ENCODE data around the gene ADAT1. TPM values are rescaled to one million over a fixed set of nuclear protein-coding genes. Genes with fewer than 3 reads are reported as not detected.

Gene ADAT1, protein sequence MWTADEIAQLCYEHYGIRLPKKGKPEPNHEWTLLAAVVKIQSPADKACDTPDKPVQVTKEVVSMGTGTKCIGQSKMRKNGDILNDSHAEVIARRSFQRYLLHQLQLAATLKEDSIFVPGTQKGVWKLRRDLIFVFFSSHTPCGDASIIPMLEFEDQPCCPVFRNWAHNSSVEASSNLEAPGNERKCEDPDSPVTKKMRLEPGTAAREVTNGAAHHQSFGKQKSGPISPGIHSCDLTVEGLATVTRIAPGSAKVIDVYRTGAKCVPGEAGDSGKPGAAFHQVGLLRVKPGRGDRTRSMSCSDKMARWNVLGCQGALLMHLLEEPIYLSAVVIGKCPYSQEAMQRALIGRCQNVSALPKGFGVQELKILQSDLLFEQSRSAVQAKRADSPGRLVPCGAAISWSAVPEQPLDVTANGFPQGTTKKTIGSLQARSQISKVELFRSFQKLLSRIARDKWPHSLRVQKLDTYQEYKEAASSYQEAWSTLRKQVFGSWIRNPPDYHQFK
- total RNA-seq, result 31.7 and 49.0 TPM in 2 replicates

DNA sequence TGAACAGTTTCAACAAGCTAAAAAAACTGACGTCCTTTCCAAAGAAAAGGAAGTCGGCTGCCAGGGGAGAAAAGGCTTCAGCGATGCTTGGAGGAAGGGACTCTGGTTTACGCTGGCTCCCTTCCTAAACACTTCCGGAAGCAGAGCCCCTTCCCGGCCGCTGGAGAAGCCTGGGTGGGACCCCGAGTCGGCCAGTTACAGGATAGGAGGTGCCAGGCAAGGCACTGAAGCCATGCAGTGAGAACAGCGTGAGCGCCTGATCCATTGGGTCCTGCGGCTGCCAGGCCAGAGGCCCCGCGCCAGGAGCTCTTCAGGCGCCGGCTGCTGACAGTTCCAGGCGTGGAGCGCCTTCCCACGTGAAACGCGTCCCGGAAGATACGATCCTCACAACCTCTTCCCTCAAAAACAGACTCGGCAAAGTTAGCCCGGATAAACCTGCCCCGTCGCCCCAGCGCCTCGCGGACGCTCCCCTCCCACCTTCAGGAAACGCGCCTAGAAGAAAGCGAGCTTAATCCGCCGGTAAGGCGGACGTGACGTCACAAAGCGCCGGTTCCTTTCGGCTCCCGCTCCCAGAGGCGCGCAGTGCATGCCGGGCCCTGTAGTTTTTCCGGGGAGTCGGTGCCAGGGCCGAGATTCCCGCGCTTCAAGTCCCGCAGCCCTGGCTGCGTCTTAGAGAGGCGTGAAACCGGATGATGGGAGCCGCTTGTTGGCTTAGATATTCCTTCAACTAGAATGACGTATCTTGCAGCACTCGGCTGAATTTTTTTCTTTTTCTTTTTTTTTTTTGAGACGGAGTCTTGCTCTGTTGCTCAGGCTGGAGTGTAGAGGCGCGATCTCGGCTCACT is at the start of gene ADAT1:
Gene ADAT1 (minus strand): TSS at position 521 of the 845 bp plus-strand sequence. CDS start 2,482 bp downstream, outside the sequence.

DNA sequence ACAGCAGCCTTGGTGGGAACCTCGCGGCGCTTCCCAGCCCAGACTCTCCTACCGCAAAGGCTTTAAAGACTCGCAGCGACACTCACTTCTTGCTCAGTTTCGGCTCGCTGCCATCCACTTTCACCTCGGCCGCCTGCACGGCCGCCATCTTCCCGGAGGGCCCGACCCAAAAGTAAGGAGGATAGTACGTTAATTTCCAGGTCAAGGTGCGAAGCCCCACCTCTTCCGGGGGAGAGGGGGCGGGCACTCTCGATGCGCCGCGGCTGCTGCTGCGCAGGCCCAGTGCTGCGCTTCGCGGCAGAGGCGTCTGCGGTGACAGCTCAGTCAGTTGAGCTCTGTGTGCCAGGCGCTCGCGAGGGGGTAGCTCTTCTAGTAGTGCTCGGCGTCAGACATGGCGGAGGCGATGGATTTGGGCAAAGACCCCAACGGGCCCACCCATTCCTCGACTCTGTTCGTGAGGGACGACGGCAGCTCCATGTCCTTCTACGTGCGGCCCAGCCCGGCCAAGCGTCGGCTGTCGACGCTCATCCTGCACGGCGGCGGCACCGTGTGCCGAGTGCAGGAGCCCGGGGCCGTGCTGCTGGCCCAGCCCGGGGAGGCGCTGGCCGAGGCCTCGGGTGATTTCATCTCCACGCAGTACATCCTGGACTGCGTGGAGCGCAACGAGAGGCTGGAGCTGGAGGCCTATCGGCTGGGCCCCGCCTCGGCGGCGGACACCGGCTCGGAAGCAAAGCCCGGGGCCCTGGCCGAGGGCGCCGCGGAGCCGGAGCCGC is 24.6 kb upstream of the ADAT1 start, which contains the start of the genes KARS1 and TERF2IP:
Gene KARS1 (minus strand): TSS at position 174 of the 773 bp plus-strand sequence. CDS start 26 bp downstream, at position 148.
Gene TERF2IP (plus strand): TSS at position 282 of the 773 bp plus-strand sequence. CDS start 110 bp downstream, at position 392.

DNA sequence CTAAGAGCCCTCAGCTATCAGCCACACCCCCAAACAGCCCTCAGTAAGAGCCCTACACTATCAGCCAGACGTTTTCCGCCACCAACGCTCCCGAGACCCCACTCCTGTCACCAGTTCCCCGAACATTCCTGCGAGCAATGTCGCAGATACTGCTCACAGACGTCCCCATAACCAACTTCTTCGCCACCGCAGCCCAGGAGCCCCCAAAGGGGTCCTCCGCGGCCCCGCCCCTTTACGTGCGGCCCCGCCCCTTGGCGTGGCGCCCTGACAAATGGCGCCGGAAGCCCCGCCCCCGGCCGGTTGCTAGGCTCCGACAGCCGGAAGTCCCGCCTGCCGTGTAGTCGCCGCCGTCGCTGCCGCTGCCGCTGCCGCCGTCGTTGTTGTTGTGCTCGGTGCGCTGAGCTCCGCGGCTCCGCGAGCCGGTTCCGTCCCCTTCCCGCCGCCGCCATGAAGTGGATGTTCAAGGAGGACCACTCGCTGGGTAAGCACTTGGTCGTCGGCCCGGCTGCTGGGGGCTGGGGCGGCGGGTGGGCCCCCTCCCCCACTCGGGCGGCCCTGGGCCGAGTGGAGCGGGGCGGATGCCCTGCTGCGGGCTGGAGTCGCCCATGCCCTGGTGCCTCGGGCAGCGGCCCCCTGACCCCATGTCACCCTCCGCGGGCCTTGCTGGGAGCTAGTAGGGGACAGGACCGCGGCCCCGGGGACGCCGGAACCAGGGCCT is 56.9 kb downstream of the ADAT1 start, which contains the start of gene GABARAPL2:
Gene GABARAPL2 (plus strand): TSS at position 340 of the 718 bp plus-strand sequence. CDS start 108 bp downstream, at position 448.

DNA sequence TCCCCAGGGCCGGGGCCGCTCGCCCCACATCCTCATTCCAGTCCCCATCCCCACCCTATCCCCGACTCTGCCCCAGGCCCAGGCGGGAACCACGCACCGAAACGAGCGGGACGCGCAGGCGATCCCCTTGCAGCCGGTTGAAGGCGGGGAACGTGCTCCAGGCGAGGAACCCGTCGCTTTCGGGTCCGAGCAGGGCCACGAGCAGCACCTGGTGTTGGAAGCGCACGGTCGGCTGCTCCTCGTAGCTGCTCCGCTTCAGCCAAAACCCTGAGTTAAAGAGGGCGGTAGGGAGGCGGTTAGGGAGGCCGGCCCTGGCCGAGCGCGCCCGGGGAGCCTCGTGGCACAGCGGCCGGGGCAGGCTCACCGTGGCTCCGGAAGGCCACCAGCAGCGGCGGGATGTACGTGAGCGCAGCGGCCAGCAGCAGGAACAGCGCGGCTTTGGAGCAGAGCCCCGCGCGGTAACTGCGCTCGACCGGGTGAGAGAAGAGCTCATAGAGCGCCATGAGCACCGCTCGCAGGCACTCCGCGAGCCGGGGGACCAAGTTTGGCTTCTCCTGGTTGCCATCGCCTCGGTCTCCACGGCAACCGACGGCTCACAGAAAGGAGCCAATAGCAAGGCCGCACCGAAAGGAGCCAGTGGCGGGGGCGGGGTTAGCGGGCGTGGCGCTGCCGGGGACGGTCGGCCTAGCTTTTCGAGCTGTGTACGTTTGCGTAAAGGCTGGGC is 67.2 kb downstream of the ADAT1 start, which contains the start of gene TMEM231:
Gene TMEM231 (minus strand): TSS at position 546 of the 724 bp plus-strand sequence. CDS start 43 bp downstream, at position 503.

Other genes with a start within 250 kb of the ADAT1 start
- 23.9 and 53.5 TPM in 2 replicates for gene CFDP1, start 189.8 kb downstream of the ADAT1 start, total RNA-seq
- gene TMEM170A, start 158.6 kb downstream of the ADAT1 start, total RNA-seq, result 6.9 and 15.4 TPM in 2 replicates
- gene CHST6, start 127.8 kb downstream of the ADAT1 start, total RNA-seq, result 0.18 and 1.2 TPM in 2 replicates
- gene CHST5, start 87.2 kb downstream of the ADAT1 start, total RNA-seq, result not detected in 2 replicates
- 19.3 and 47.0 TPM in 2 replicates for gene TMEM231, start 67.0 kb downstream of the ADAT1 start, total RNA-seq
- gene GABARAPL2, start 56.9 kb downstream of the ADAT1 start, total RNA-seq, result 58.3 and 78.7 TPM in 2 replicates
- gene KARS1, start 24.4 kb upstream of the ADAT1 start, total RNA-seq, result 206 and 225 TPM in 2 replicates
- 52.5 and 54.9 TPM in 2 replicates for gene TERF2IP, start 24.5 kb upstream of the ADAT1 start, total RNA-seq
- not detected in 2 replicates for gene CPHXL2, start 53.7 kb upstream of the ADAT1 start, total RNA-seq
- gene DUXB, start 78.2 kb upstream of the ADAT1 start, total RNA-seq, result not detected in 2 replicates
- gene CPHXL, start 103.2 kb upstream of the ADAT1 start, total RNA-seq, result not detected in 2 replicates